ENCODE measurements around the gene SH3BP5L.

DNA sequence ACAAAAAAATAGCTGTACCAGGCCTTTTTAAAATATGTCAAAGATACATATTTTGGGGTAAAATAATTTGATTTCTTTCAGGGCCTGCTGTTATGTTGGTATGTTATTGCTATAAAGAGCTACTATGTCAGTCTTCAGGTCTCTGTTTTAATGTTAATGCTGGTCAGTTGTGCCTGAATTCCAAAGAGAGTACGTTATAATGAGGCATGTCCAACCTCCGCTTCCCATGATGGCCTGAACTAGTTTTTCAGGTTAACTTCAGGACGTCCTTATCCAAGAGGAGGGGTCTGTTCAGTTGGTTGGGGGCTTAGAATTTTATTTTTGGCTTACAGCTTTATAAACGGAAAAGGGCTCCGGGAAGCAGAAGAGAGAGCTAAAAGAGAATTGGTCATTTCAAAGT lies 35.3 kb downstream of the SH3BP5L start:
- TF ChIP-seq, protein P1, sequence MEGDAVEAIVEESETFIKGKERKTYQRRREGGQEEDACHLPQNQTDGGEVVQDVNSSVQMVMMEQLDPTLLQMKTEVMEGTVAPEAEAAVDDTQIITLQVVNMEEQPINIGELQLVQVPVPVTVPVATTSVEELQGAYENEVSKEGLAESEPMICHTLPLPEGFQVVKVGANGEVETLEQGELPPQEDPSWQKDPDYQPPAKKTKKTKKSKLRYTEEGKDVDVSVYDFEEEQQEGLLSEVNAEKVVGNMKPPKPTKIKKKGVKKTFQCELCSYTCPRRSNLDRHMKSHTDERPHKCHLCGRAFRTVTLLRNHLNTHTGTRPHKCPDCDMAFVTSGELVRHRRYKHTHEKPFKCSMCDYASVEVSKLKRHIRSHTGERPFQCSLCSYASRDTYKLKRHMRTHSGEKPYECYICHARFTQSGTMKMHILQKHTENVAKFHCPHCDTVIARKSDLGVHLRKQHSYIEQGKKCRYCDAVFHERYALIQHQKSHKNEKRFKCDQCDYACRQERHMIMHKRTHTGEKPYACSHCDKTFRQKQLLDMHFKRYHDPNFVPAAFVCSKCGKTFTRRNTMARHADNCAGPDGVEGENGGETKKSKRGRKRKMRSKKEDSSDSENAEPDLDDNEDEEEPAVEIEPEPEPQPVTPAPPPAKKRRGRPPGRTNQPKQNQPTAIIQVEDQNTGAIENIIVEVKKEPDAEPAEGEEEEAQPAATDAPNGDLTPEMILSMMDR (conservative IDR thresholded peaks at IDR 0.05 in 1 of 2, IDR thresholded peaks at IDR 0.05 in 1 of 2; ENCODE audit: low read depth in 1 of 2, low read length in 2 of 2), result no peak
- TF ChIP-seq EZH2 (IDR thresholded peaks at IDR 0.05; ENCODE audit: low read length, missing control alignments), result no peak

Data from fibroblast of lung (primary cell).